Hematopoietic multipotent progenitor cell treated with erythropoietin and hydrocortisone succinate and interleukin-3 and kit ligand, for 15 days (in vitro differentiated cells): ENCODE data around the gene ZNF423.

Experiments
- DNase-seq: peaks from one replicate; pipeline ENCODE4 v3.0.0-alpha.2; 2015; ENCODE audit warnings: low spot score

ZNF423 gene

GRCh38 chr16:49750341-49751000 lies 105.4 kb downstream of the ZNF423 start:
- no peak for DNase-seq

GRCh38 chr16:49749816-49750215 lies 106.1 kb downstream of the ZNF423 start:
- no peak for DNase-seq

DNA sequence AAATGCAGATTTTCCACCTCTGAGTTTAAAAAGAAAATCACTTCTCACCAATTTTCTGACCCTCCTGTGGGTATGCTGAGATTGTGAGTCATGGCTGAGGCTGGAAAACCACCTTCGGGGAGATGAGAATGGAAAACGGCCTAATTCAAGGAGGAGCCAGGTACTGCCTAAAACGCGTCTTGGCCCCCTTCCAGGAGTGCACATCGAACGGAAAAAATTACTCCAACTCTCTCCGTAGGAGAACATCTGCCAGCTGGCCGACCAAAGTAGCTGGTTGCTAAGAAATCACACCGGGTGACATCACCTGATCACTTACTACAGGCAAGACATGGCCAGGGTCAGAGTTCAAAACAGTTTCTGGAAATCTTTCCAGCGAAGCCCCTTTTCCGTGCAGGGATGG lies 107.6 kb downstream of the ZNF423 start:
- no peak for DNase-seq

DNA sequence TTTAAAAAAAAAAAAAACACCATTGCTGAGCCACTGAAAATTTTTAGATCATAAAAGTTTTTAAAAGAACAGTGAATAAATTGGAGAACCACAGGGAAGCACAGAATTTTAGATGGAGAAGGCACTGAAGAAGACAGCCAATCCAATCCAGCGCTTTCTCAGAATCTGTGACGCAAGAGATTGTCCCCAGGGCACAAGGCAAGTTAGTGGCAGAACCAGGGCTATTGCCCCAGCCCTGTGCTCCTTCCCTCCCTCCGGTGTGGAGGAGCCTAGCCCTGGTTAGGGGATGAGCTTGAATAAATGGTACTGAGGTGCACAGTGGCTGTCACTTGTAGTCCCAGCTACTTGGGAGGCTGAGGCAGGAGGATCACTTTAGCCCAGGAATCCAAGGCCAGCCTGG lies 108.3 kb downstream of the ZNF423 start:
- DNase-seq: no peak

GRCh38 chr16:49746545-49746944 lies 109.4 kb downstream of the ZNF423 start:
- no peak for DNase-seq

DNA sequence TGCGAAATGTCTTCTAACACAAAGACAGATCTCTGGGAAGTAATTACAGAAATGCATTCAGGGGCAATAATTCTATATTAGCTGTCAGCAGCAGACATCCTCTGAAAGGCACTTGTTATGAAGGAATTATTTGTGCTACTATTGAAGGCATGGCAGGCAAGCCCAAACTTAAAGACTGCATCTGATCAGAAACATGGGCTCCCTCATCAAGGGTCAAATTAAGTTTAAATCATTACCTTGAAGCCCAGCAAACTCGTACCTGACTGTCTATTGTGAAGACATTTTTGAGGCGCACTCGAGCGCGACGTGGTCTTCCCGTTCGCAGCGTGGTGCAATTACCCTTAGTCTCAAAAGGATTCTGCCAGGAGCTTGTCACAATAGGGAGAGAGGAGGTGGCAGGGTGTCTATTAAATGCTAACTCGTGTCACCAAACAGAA lies 110.6 kb downstream of the ZNF423 start:
- DNase-seq: no peak

DNA sequence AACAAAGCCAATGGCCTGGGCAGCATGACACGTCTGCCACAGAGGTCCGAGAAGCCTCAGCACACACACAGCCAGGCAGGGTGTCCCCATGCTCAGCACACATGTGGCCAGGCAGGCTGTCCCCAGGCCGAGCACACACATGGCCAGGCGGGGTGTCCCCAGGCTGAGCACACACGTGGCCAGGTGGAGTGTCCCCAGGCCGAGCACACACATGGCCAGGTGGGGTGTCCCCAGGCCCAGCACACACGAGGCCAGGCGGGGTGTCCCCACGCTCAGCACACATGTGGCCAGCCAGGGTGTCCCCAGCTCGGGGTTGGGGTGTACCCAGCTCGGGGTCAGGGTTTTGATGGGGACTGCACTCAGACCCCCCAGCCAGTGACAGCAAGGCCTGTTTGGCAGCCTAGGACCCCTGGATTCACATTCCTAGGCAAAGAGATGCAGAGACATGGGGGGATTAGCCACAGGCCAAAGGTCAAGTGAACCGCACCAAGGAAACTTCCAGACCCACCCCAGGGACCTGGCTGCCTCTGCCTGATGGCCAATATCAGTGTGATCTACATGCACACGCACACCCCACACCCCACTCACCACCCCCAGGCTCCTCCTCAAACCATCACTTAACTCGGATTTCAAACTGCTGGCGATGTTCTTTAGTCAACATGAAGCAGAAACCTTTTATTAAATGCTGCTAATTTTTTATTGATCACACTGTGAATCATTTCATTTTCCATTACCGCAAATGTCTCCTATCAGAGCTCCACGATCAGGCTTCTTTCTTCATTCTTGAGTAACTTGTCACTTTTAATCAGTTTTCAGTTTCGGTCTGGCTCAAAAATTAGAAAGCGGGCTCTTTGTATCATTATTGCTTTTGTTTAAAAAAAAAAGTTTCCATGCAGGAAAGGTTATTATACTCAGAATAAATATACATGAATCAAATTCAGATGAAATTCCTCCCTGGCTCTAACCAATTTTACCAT lies 111.4 kb downstream of the ZNF423 start:
- no peak for DNase-seq

DNA sequence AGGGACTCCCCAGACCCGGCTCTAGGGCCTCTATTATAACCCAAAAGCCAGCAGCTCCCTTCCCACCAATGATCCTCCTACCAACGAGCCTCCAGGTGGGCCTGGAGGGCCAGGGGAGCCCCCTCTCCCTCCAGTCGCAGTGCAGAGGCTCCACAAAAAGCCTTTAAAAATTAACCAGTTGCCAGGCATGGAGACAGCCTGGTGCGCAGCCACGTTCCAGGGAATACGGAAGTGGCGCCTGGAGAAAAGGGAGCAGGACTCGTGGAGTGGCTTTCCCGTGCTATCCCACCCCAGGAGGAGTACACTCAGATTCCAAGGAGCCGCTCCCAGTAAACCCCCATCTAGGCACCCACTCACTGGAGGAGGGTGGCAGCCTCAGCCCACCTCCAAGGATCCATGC lies 112.3 kb downstream of the ZNF423 start:
- no peak for DNase-seq

- no peak for DNase-seq
Measured at GRCh38 chr16:49743203-49743464, 112.8 kb downstream of the ZNF423 start.

DNA sequence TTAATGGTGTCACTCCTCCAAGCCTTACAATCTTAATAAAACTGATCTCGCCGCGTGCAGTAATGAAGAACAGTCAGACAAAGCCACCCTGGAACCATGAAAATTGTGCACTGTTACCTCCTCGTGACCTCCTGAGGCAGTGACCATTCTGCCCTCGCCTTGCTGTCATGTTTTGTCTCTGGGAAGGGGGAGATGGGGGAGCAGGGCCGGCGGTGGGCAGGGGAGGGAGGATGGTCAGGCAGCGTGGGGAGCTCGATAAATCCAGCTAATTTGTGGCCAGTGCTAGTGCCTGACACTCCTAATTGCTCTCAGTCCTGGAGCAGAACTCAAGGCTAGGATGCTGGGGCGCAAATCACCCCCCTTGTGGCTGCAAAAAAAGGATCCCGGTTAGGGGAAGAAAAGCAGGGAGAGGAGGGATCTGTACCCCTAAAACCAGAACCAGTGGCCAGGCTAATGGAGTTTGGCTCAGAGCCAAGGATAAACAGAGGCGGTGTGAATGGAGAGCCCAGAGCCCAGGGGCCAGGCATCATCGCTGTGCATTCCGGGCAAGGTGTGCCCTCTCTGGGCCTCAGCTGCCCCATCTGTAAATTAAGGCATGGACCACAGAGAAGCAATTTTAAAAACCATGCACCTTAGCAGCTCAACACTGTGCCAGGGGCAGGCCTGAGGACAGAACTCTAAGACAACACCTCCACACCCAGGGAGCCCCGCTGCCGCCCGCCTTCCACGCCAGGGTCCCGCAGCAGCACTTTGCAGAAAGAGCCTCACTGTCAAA lies 113.3 kb downstream of the ZNF423 start:
- no peak for DNase-seq

DNA sequence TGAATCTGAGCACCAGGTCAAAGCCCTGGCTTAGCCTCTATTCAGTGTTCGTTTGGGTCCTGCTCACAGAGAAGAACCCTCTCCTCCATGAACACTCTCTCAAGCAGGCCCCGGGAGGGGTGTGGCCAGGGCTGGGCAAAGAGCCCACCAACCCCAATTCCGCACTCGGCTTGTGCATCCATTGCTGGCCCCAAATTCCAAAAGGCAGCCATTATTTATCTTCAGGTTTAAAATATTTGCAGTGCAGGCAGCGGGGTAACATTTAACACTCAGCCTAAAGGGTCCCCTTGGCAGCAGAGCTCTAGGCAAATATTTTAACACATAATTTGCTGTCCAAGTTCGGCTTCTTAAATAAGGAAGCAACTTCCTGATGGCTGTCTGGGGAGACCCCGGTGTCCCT lies 115.7 kb downstream of the ZNF423 start:
- DNase-seq: no peak

GRCh38 chr16:49739381-49739780 lies 116.5 kb downstream of the ZNF423 start:
- no peak for DNase-seq

DNA sequence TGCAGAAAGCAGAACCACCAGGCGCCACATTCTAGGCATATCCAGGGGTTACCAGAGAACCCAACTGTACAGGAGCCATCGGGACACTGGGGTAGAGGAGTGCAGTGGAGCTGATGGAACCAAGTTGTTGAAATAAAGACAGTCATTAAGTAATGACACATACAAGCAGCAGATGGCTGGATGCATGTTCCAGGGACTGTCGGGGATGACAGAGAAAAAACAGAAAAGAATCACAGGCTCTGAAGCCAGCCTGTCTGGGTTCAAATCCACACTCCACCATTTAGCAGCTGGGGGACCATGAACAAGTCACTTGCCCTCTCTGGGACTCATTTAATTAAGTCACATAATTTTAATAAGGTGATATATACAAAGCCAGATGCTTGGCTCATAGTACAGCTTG lies 117.1 kb downstream of the ZNF423 start:
- DNase-seq: no peak

DNA sequence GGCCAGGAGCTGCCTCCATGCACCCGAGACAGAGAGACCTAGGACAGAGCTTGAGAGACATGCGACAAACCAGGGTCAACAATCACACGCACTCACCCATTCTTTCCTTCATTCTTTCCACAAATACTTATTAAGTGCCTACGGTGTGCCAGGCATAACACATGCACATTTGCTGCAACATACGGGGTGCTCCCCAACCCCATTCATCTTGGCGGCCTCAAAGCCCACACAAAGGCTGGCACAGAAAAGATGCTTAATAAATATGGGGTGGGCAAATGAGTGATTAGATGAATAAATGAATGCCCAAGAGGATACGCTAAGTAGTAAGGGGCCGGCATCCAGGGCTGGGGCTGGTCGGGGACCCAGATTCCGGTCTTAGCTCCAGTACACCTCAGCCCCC lies 117.9 kb downstream of the ZNF423 start:
- DNase-seq: no peak

DNA sequence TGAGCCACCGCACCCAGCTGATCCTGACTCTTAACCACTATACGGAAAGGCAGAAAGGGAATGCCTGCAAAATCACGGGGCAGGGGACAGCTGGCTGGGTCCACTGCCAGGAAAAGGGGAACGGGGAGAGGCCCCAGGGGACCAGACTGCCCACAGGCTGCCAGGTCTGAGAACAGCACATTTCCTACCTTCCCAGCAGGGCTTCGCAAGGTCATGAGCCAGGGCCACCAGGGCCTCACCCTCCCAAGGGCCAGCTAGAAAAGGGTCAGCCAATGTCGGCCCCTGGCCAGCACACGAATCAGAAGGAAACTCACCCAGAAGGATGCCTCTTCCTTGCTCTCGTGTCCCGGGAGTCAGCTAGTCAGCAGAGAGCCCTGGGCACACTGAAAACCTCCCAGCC lies 118.4 kb downstream of the ZNF423 start:
- DNase-seq: no peak

DNA sequence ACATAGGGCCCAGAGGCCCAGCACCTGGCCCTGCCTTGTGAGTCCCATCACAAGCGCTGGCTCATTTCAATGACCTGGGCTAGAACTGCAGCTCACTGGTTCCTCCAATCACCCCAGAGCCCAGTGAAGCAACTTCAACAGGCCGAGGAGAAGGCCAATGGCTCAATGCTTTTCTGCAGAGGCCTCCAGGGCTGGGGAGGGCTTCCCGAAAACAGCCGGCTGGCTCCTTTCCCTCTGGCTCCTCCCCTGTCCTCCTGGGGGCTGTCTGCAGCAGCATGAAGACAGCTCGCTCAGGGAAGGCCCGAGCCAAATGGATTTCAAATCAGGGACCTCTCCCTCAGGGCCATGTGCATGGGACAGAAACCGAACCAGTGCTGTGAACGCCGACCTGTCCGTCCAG lies 121.6 kb downstream of the ZNF423 start:
- DNase-seq: no peak

GRCh38 chr16:49733313-49734009 lies 122.5 kb downstream of the ZNF423 start:
- no peak for DNase-seq

DNA sequence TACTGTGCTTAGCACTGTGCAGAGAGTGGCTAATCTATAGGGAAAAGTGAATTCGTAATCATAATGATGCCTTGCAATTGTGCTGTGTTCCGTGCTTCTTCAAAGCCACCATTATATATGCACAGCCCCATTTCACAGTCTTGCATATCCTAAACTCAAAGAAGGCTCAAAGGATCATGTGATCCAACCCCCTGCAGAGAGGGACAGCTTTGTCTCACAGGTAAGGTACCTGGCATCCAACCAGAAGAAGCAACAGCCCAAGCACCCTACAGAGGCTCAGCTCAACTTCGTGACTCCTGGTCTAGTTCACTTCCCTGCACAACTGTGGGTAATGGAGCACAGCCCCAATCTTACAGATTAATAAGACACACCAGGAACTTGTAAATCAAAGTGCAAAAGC lies 124.0 kb downstream of the ZNF423 start:
- no peak for DNase-seq

DNA sequence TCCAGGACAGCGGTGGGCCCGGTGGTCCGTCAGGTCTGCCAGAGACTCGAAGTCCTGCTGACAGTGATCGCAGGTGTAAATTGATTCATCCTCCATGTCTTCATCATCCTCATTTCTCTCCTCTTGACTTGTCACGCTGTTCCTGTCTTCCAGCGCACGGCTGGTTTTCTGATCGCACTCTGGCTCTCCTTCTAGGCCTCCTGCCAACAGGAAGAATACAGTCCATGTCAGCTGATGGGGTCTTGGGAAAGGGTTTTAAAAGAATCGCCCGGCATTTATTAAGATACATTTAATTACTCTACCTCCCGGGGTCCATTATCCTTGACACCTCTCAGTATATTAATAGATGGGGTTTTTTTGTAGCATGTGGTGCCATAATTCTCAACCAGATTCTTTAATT lies 125.1 kb downstream of the ZNF423 start:
- no peak for DNase-seq

- DNase-seq: no peak
Measured at GRCh38 chr16:49727611-49728010, 128.3 kb downstream of the ZNF423 start.

GRCh38 chr16:49726155-49726554 lies 129.8 kb downstream of the ZNF423 start:
- DNase-seq: no peak

- no peak for DNase-seq
Measured at GRCh38 chr16:49725651-49726050, 130.3 kb downstream of the ZNF423 start.
